Activated naive CD4-positive, alpha-beta T cell treated with anti-CD3 and anti-CD28 coated beads for 36 hours (primary cell): ENCODE measurements around the gene AMY1C. TPM values are rescaled to one million over a fixed set of nuclear protein-coding genes. Genes with fewer than 3 reads are reported as not detected.
A peak's percentile ranks its signal among the peaks of the same experiment; 100 is the strongest.
"Not testable (repeated sequence)": the region's sequence is repeated elsewhere in the genome, so short reads cannot be mapped to it uniquely, and the experiment has no call there.

ENCODE experiments used
- CTCF ChIA-PET: fragments of 350-600 bp; sonication (Branson Sonifier 250); formaldehyde crosslinking; loops from one replicate; lab custom pipeline; 2021; ENCODE audit warnings: antibody characterized with exemption; lab: Charles Lee
- DNase-seq: peaks from one replicate; pipeline ENCODE4 v3.0.0-alpha.2; 2020
- H3K27ac Mint-ChIP-seq: one replicate; pipeline ENCODE4 v1.8.0; 2021; ENCODE audit warnings: mild to moderate bottlenecking, mixed read lengths
- H3K27me3 Mint-ChIP-seq: one replicate; pipeline ENCODE4 v1.8.0; 2021; ENCODE audit warnings: low read depth, mixed read lengths
- H3K36me3 Mint-ChIP-seq: one replicate; pipeline ENCODE4 v1.8.0; 2021; ENCODE audit warnings: low read depth, mixed read lengths
- H3K4me1 Mint-ChIP-seq: one replicate; pipeline ENCODE4 v1.8.0; 2021; ENCODE audit warnings: low read depth, mixed read lengths
- H3K4me3 Mint-ChIP-seq: one replicate; pipeline ENCODE4 v1.8.0; 2021; ENCODE audit warnings: mild to moderate bottlenecking, moderate library complexity, mixed read lengths
- H3K9me3 Mint-ChIP-seq: one replicate; pipeline ENCODE4 v1.8.0; 2021; ENCODE audit warnings: mixed read lengths
- intact Hi-C: fragments of 100-400 bp; cut with micrococcal nuclease; formaldehyde crosslinking; loops from one replicate; pipeline ENCODE4 v1.15.1; 2023
- total RNA-seq, 2 experiments: library from RNA; stranded (reverse); gene quantifications; one replicate each; pipeline ENCODE4 v1.2.3, GENCODE V29; 2021

Gene AMY1C
- not detected for total RNA-seq

- H3K4me1 Mint-ChIP-seq, H3K27ac Mint-ChIP-seq, H3K36me3 Mint-ChIP-seq, H3K27me3 Mint-ChIP-seq, DNase-seq, H3K9me3 Mint-ChIP-seq, CTCF ChIA-PET, intact Hi-C loops, H3K4me3 Mint-ChIP-seq: not testable (repeated sequence)
Measured at GRCh38 chr1:103749598-103749997, at the start of gene AMY1C. Gene AMY1C (plus strand): TSS chr1:103749898. CDS start chr1:103750470, 572 bp downstream.

- H3K4me1 Mint-ChIP-seq, H3K9me3 Mint-ChIP-seq, H3K36me3 Mint-ChIP-seq, DNase-seq, H3K4me3 Mint-ChIP-seq, H3K27ac Mint-ChIP-seq, CTCF ChIA-PET, intact Hi-C loops, H3K27me3 Mint-ChIP-seq: not testable (repeated sequence)
Measured at GRCh38 chr1:103700669-103701068, 49.0 kb upstream of the AMY1C start.

GRCh38 chr1:103701256-103701655, 48.4 kb upstream of the AMY1C start:
- H3K4me3 Mint-ChIP-seq, H3K4me1 Mint-ChIP-seq, H3K27ac Mint-ChIP-seq, intact Hi-C loops, H3K9me3 Mint-ChIP-seq, DNase-seq, CTCF ChIA-PET, H3K36me3 Mint-ChIP-seq, H3K27me3 Mint-ChIP-seq: not testable (repeated sequence)

- DNase-seq, H3K36me3 Mint-ChIP-seq, H3K27me3 Mint-ChIP-seq, intact Hi-C loops, H3K4me1 Mint-ChIP-seq, H3K27ac Mint-ChIP-seq, H3K9me3 Mint-ChIP-seq, H3K4me3 Mint-ChIP-seq, CTCF ChIA-PET: not testable (repeated sequence)
Measured at GRCh38 chr1:103707670-103708069, 42.0 kb upstream of the AMY1C start.

GRCh38 chr1:103710381-103710780, 39.3 kb upstream of the AMY1C start:
- H3K9me3 Mint-ChIP-seq, H3K27me3 Mint-ChIP-seq, H3K4me1 Mint-ChIP-seq, CTCF ChIA-PET, H3K36me3 Mint-ChIP-seq, H3K27ac Mint-ChIP-seq, H3K4me3 Mint-ChIP-seq, intact Hi-C loops, DNase-seq: not testable (repeated sequence)

GRCh38 chr1:103717404-103717803, 32.3 kb upstream of the AMY1C start:
- CTCF ChIA-PET, H3K27ac Mint-ChIP-seq, H3K4me3 Mint-ChIP-seq, H3K36me3 Mint-ChIP-seq, H3K4me1 Mint-ChIP-seq, H3K9me3 Mint-ChIP-seq, H3K27me3 Mint-ChIP-seq, intact Hi-C loops: not testable (repeated sequence)
- peak; percentile 2 for DNase-seq

- CTCF ChIA-PET, intact Hi-C loops, H3K27me3 Mint-ChIP-seq, H3K36me3 Mint-ChIP-seq, H3K9me3 Mint-ChIP-seq, H3K27ac Mint-ChIP-seq, DNase-seq, H3K4me1 Mint-ChIP-seq, H3K4me3 Mint-ChIP-seq: not testable (repeated sequence)
Measured at GRCh38 chr1:103721473-103721872, 28.2 kb upstream of the AMY1C start.

- CTCF ChIA-PET, intact Hi-C loops, DNase-seq, H3K9me3 Mint-ChIP-seq, H3K4me3 Mint-ChIP-seq, H3K4me1 Mint-ChIP-seq, H3K36me3 Mint-ChIP-seq, H3K27ac Mint-ChIP-seq, H3K27me3 Mint-ChIP-seq: not testable (repeated sequence)
Measured at GRCh38 chr1:103735334-103735733, 14.4 kb upstream of the AMY1C start.

GRCh38 chr1:103738031-103738430, 11.7 kb upstream of the AMY1C start:
- H3K4me1 Mint-ChIP-seq, H3K27ac Mint-ChIP-seq, H3K36me3 Mint-ChIP-seq, DNase-seq, intact Hi-C loops, H3K4me3 Mint-ChIP-seq, CTCF ChIA-PET, H3K9me3 Mint-ChIP-seq, H3K27me3 Mint-ChIP-seq: not testable (repeated sequence)

- H3K4me3 Mint-ChIP-seq, H3K27me3 Mint-ChIP-seq, H3K9me3 Mint-ChIP-seq, H3K27ac Mint-ChIP-seq, H3K36me3 Mint-ChIP-seq, DNase-seq, intact Hi-C loops, H3K4me1 Mint-ChIP-seq, CTCF ChIA-PET: not testable (repeated sequence)
Measured at GRCh38 chr1:103744449-103744848, 5.2 kb upstream of the AMY1C start.

GRCh38 chr1:103745040-103745439, 4.7 kb upstream of the AMY1C start:
- CTCF ChIA-PET, H3K9me3 Mint-ChIP-seq: not testable (repeated sequence)

GRCh38 chr1:103748273-103748672, 1.4 kb upstream of the AMY1C start:
- H3K36me3 Mint-ChIP-seq, DNase-seq, CTCF ChIA-PET, H3K4me1 Mint-ChIP-seq, H3K27ac Mint-ChIP-seq, intact Hi-C loops, H3K9me3 Mint-ChIP-seq, H3K4me3 Mint-ChIP-seq, H3K27me3 Mint-ChIP-seq: not testable (repeated sequence)

More at GRCh38 chr1:103745040-103745439, 4.7 kb upstream of the AMY1C start:
- H3K4me3 Mint-ChIP-seq, H3K27me3 Mint-ChIP-seq, H3K4me1 Mint-ChIP-seq, H3K36me3 Mint-ChIP-seq, H3K27ac Mint-ChIP-seq, DNase-seq, intact Hi-C loops: not testable (repeated sequence)

GRCh38 chr1:103761896-103762295, 12.2 kb downstream of the AMY1C start:
- H3K27me3 Mint-ChIP-seq = no peaks in the 10 kb centered on the region
- intact Hi-C loops = no loop called here
- H3K9me3 Mint-ChIP-seq = peaks cover 5% of the 10 kb centered on the region
- CTCF ChIA-PET = no interaction called here
- DNase-seq = no peak
- H3K36me3 Mint-ChIP-seq = no peaks in the 10 kb centered on the region
- H3K4me3 Mint-ChIP-seq = no peak overlapping the region
- H3K4me1 Mint-ChIP-seq = no peaks in the 10 kb centered on the region
- no peak overlapping the region for H3K27ac Mint-ChIP-seq

GRCh38 chr1:103779932-103780331, 30.2 kb downstream of the AMY1C start:
- Mint-ChIP-seq H3K36me3 (no peaks in the 10 kb centered on the region), H3K4me3 (no peak overlapping the region), H3K9me3 (peaks cover 2% of the 10 kb centered on the region), H3K27me3 (no peaks in the 10 kb centered on the region), H3K27ac (no peak overlapping the region), H3K4me1 (no peaks in the 10 kb centered on the region)
- CTCF ChIA-PET = interaction anchor here (0.7 kb wide), 1 partner anchor 1829 kb away, joined by 3 read pairs; no protein-coding TSS in a partner anchor
- intact Hi-C loops = no loop called here
- DNase-seq = no peak
